Measurements from ENCODE around the gene GPR155.

GRCh38 chr2:174512345-174512744 lies 25.5 kb upstream of the GPR155 start:
- TF ChIP-seq EZH2 (IDR thresholded peaks at IDR 0.05; ENCODE audit: borderline replicate concordance, insufficient read depth, low read depth, low read length, poor library complexity, severe bottlenecking) (no peak), CTCF (IDR thresholded peaks at IDR 0.05) (no peak)

Data from B cell (primary cell).